Common myeloid progenitor, CD34-positive (primary cell): Measurements from ENCODE around the gene PLA2G4C.

Experiments used
- CTCF ChIA-PET: fragments of 350-600 bp; sonication (Branson Sonifier 250); formaldehyde crosslinking; loops from one replicate; lab custom pipeline; 2021; ENCODE audit warnings: antibody characterized with exemption; lab: Charles Lee
- POLR2A ChIA-PET: fragments of 350-600 bp; sonication (Branson Sonifier 250); formaldehyde crosslinking; loops from one replicate; lab custom pipeline; 2021; ENCODE audit warnings: antibody characterized with exemption; lab: Charles Lee
- DNase-seq, 3 donors: peaks; one replicate each; pipeline versions ENCODE4 v3.0.0 to v3.0.0-alpha.2; 2013
- H3K27ac ChIP-seq, 2 experiments: 1 replicate in 1 of 2; 2 replicates in 1 of 2; pipeline ENCODE4 v1.7.0; 2013; ENCODE audit warnings: inconsistent platforms in 2 of 2, low read length in 2 of 2, mild to moderate bottlenecking in 2 of 2, low read depth in 1 of 2, moderate library complexity in 1 of 2; ENCODE audit not compliant: severe bottlenecking in 2 of 2, insufficient read depth in 1 of 2, poor library complexity in 1 of 2
- H3K27me3 ChIP-seq, 5 experiments: replicated peaks in 2 of 5; 1 replicate in 3 of 5; 2 replicates in 2 of 5; pipeline versions ENCODE4 v1.6.1 to v1.7.0; 2013; ENCODE audit warnings: low read length in 4 of 5, mild to moderate bottlenecking in 2 of 5, moderate library complexity in 2 of 5, inconsistent platforms in 1 of 5; ENCODE audit not compliant: insufficient read depth in 5 of 5, control insufficient read depth in 4 of 5
- H3K36me3 ChIP-seq, 4 experiments: 1 replicate in 2 of 4; 2 replicates in 2 of 4; pipeline versions ENCODE4 v1.6.1 to v1.7.0; 2013; ENCODE audit warnings: low read length in 3 of 4, control low read depth in 1 of 4, mild to moderate bottlenecking in 1 of 4; ENCODE audit not compliant: control insufficient read depth in 4 of 4, insufficient read depth in 4 of 4
- H3K4me1 ChIP-seq, 4 experiments: 1 replicate in 3 of 4; 2 replicates in 1 of 4; pipeline versions ENCODE4 v1.6.1 to v1.7.1; 2013; ENCODE audit warnings: low read length in 3 of 4, mild to moderate bottlenecking in 3 of 4, control low read depth in 1 of 4, inconsistent platforms in 1 of 4, moderate library complexity in 1 of 4; ENCODE audit not compliant: control insufficient read depth in 4 of 4, insufficient read depth in 4 of 4; ENCODE audit errors: control extremely low read depth in 1 of 4
- H3K4me3 ChIP-seq, 7 experiments: 1 replicate in 4 of 7; 2 replicates in 3 of 7; pipeline versions ENCODE4 v1.5.1 to v1.7.0; 2013; ENCODE audit warnings: mild to moderate bottlenecking in 7 of 7, low read length in 6 of 7, moderate library complexity in 6 of 7, inconsistent platforms in 2 of 7, low read depth in 2 of 7, control low read depth in 1 of 7; ENCODE audit not compliant: insufficient read depth in 4 of 7, control insufficient read depth in 1 of 7; ENCODE audit errors: extremely low read depth in 1 of 7
- H3K9me3 ChIP-seq, 5 experiments: 1 replicate in 4 of 5; 2 replicates in 1 of 5; pipeline versions ENCODE4 v1.6.1 to v1.7.1; 2013; ENCODE audit warnings: low read length in 4 of 5, mild to moderate bottlenecking in 2 of 5, inconsistent platforms in 1 of 5, low read depth in 1 of 5, moderate library complexity in 1 of 5; ENCODE audit not compliant: control insufficient read depth in 4 of 5, insufficient read depth in 2 of 5; ENCODE audit errors: control extremely low read depth in 1 of 5
- WGBS: methylation state at CpG from one replicate; pipeline ENCODE4 v1.1.5; 2013; ENCODE audit not compliant: insufficient coverage; 5-methylcytosine and 5-hydroxymethylcytosine counted together

PLA2G4C gene

GRCh38 chr19:47998800-47999199 is 111.8 kb downstream of the PLA2G4C start:
- Histone ChIP-seq H3K9me3 (peaks cover 0 to 6% (median 0%) of the 10 kb centered on the region in 5 experiments), H3K27me3 (peaks cover 2 to 9% (median 4%) of the 10 kb centered on the region in 5 experiments), H3K4me3 (no peak overlapping the region), H3K36me3 (no peaks in the 10 kb centered on the region), H3K27ac (no peak overlapping the region), H3K4me1 (no peaks in the 10 kb centered on the region)
- POLR2A ChIA-PET, result no interaction called here
- CTCF ChIA-PET, result interaction anchor here (0.6 kb wide), 1 partner anchor 199 kb away, joined by 4 read pairs; no protein-coding TSS in a partner anchor
- WGBS, result 80% methylated on average over 6 of the region's 6 CpGs
- no peak for DNase-seq
